AG04449 (cell line): ENCODE data around the gene VPS13D.

Experiments
- CTCF ChIA-PET: fragments of 350-600 bp; formaldehyde crosslinking; extraction: SDS; loops from one replicate; lab custom pipeline; 2021; ENCODE audit warnings: antibody characterized with exemption; lab: Yijun Ruan, JAX
- POLR2A ChIA-PET: fragments of 400-600, 350-600 bp; formaldehyde crosslinking; extraction: SDS; loops from one replicate; lab custom pipeline; 2020; ENCODE audit warnings: antibody characterized with exemption, inconsistent platforms; lab: Yijun Ruan, JAX
- DNase-seq: peaks from one replicate; pipeline ENCODE4 v3.0.0-alpha.2; 2010; ENCODE audit warnings: low read depth, low spot score
- H3K4me3 ChIP-seq: 2 replicates; pipeline ENCODE4 v1.5.1; 2011; ENCODE audit warnings: low read depth, mild to moderate bottlenecking, control low read depth, low read length
- TF ChIP-seq, protein P1 (sequence below): IDR thresholded peaks from one replicate; pipeline ENCODE4 v1.5.1; 2011; ENCODE audit warnings: mild to moderate bottlenecking, moderate library complexity, low read length, control low read depth, inconsistent platforms; ENCODE audit not compliant: insufficient read depth; ENCODE audit errors: missing control alignments

Gene VPS13D

DNA sequence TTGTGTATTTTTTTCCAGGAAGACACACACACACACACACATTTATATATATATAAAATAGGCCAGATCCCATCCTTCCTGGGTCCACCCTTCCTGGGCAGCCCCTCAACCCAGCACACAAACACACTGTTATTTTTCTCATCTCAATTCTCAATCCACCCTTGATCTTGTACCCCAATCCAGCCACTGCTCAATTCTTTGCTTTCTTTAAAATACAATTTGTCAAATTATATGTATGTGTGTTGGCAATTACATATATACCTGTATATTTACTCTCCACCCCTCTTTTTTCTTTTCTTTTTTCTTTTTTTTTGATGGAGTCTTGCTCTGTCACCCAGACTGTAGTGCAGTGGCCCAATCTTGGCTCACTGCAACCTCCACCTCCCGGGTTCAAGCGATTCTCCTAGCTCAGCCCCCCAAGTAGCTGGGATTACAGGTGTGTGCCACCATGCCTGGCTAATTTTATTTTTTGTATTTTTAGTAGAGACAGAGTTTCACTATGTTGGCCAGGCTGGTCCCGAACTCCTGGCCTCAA is 299.9 kb downstream of the VPS13D start:
- no peak for DNase-seq
- POLR2A ChIA-PET = no interaction called here
- H3K4me3 ChIP-seq = no peak overlapping the region
- TF ChIP-seq, protein P1, sequence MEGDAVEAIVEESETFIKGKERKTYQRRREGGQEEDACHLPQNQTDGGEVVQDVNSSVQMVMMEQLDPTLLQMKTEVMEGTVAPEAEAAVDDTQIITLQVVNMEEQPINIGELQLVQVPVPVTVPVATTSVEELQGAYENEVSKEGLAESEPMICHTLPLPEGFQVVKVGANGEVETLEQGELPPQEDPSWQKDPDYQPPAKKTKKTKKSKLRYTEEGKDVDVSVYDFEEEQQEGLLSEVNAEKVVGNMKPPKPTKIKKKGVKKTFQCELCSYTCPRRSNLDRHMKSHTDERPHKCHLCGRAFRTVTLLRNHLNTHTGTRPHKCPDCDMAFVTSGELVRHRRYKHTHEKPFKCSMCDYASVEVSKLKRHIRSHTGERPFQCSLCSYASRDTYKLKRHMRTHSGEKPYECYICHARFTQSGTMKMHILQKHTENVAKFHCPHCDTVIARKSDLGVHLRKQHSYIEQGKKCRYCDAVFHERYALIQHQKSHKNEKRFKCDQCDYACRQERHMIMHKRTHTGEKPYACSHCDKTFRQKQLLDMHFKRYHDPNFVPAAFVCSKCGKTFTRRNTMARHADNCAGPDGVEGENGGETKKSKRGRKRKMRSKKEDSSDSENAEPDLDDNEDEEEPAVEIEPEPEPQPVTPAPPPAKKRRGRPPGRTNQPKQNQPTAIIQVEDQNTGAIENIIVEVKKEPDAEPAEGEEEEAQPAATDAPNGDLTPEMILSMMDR = no peak
- CTCF ChIA-PET = interaction anchor here (0.8 kb wide), 1 partner anchor 10 kb away, joined by 3 read pairs; no protein-coding TSS in a partner anchor

DNA sequence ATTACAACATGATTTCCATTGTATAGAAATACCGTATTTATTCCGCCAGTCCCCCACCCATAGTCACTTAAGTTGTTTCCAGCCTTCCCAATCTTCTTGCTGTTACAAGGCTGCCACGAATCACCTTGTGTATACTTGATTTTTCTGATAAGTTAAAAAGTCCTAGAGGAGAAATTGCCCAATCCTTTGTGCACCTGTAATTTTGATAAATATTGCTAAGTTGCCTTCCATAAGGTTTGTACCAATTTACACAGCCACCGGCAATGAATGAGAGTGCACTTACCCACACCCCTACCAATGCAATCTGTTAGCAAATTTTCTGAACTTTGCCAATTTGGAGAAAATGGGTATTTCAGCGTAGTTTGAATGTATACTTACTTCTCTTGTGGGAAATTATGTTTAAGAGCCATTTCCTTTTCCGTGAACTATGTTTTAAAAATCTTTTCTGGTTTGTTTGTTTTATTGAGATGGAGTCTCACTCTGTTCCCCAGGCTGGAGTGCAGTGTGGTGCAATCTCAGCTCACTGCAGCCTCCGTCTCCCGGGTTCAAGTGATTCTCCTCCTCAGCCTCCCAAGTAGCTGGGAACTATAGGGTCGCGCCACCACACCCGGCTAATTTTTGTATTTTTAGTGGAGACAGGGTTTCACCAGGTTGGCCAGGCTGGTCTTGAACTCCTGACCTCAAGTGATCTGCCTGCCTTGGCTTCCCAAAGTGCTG is 300.8 kb downstream of the VPS13D start:
- CTCF ChIA-PET = no interaction called here
- no peak overlapping the region for H3K4me3 ChIP-seq
- POLR2A ChIA-PET = no interaction called here
- no peak for DNase-seq
- TF ChIP-seq, protein P1 = no peak

DNA sequence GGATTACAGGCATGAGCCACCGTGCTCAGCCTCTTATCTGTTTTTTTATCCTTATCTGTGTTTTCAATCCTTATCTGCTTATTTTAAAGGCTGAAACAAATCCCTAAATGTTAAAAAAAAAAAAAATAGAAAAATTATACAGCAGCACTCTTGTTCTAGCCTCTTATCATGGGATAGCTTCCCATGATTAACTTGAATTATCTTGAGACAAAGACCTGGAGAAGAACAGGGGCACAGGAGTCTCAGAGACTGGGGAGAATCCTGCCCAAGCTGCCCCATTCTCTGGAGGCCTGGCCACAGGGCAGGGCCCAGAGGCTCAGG is 301.3 kb downstream of the VPS13D start:
- no peak overlapping the region for H3K4me3 ChIP-seq
- TF ChIP-seq, protein P1 = no peak
- POLR2A ChIA-PET = no interaction called here
- DNase-seq = no peak
- CTCF ChIA-PET = no interaction called here

DNA sequence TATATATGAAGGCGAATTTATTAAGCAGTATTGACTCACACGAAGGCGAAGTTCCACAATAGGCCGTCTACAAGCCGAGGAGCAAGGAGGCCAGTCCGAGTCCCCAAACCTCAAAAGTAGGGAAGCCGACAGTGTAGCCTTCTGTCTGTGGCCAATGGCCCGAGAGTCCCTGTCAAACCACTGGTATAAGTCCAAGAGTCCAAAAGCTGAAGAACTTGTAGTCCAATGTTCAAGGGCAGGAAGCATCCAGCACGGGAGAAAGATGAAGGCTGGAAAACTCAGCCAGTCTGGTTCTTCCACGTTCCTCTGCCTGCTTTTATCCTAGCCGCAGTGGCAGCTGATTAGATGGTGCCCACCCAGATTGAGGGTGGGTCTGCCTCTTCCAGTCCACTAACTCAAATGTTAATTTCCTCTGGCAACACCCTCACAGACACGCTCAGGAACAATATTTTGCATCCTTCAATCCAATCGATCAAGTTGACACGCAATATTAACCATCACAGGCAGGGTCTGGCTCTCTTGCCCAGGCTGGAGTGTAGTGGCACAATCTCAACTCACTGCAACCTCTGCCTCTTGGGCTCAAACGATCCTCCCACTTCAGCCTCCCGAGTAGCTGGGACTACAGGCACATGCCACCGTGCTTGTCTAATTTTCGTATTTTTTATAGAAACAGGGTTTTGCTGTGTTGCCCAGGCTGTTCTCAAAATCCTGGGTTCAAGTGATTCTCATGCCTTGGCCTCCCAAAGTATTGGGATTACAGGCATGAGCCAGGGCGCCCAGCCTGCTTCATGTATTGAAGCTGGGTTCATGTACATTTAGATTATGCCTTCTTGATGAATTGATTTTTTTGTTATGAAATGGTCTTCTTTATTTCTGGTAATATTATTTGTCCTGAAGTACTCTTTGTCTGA is 302.8 kb downstream of the VPS13D start:
- TF ChIP-seq, protein P1 = no peak
- no peak for DNase-seq
- ChIA-PET CTCF (no interaction called here), POLR2A (no interaction called here)
- H3K4me3 ChIP-seq = no peak overlapping the region

DNA sequence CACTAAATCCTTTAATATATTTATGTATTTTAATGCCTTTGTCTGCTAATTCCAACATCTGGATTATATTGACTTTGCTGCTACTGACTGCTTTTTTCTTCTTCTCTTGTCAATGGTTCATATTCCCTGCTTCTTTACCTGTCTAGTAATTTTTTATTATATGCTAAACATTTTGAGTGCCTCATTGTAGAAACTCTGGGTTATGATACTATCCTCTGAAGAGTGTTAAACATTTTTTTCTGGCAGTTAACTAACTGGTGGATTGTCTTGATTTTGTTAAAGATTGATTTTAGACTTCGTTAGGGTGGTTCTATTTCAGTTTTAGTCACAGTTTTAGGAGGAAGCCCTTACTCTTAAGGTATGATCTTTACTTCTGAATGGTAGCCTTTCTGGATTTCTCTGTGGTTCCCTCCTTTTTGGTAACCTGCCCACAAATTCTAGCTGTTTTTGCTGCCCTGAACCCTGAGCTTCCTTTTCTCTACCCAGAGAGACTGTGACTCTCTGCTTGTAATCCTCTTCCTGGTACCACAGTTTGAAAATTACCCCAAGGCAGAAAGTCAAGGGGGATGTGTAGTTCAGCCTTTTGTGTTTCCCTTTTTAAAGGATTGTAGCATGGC is 306.3 kb downstream of the VPS13D start:
- ChIA-PET CTCF (no interaction called here), POLR2A (no interaction called here)
- TF ChIP-seq, protein P1 = no peak
- H3K4me3 ChIP-seq = no peak overlapping the region
- DNase-seq = no peak

DNA sequence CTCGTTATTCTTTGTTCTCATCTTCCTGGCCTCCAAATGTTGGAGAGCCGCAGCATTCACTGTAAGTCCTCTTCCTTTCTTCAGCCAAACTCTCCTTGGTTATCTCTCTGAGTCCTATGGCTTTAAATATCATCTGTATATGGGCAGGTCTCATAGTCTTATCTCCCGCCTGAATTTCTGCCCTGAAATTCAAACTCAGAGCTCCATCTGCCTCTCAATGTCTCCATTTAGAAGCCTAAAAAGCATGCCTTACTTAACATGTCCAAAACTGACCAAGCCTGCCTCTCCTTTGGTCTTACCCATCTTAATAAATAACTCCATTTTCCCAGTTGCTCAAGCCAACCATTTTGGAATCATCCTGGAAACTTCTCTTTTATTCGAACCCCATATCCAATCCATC is 307.5 kb downstream of the VPS13D start:
- ChIA-PET CTCF (interaction anchor here (1.2 to 1.6 kb wide), 2 partner anchors 10 to 13 kb away, joined by 3 to 5 read pairs; no protein-coding TSS in a partner anchor), POLR2A (no interaction called here)
- TF ChIP-seq, protein P1 = no peak

More for the DNA sequence above, 307.5 kb downstream of the VPS13D start:
- H3K4me3 ChIP-seq = no peak overlapping the region
- no peak for DNase-seq
